Neural cell (in vitro differentiated cells): ENCODE results near the gene RILP.

Source experiments
- EZH2 ChIP-seq: fragments of 200-600, 300-800 bp; shearing (Covaris generic), sonication (generic); IDR thresholded peaks from 2 replicates; pipeline ENCODE4 v1.6.1; 2014; ENCODE audit warnings: antibody characterized with exemption, low read length, borderline replicate concordance, mild to moderate bottlenecking; ENCODE audit not compliant: insufficient read depth, poor library complexity, severe bottlenecking
- TF ChIP-seq, protein P1 (sequence below): fragments of 450-650 bp; IDR thresholded peaks from 2 replicates; pipeline ENCODE4 v1.5.1; 2014; ENCODE audit warnings: antibody characterized with exemption, mild to moderate bottlenecking, moderate library complexity; ENCODE audit not compliant: poor library complexity, severe bottlenecking

DNA sequence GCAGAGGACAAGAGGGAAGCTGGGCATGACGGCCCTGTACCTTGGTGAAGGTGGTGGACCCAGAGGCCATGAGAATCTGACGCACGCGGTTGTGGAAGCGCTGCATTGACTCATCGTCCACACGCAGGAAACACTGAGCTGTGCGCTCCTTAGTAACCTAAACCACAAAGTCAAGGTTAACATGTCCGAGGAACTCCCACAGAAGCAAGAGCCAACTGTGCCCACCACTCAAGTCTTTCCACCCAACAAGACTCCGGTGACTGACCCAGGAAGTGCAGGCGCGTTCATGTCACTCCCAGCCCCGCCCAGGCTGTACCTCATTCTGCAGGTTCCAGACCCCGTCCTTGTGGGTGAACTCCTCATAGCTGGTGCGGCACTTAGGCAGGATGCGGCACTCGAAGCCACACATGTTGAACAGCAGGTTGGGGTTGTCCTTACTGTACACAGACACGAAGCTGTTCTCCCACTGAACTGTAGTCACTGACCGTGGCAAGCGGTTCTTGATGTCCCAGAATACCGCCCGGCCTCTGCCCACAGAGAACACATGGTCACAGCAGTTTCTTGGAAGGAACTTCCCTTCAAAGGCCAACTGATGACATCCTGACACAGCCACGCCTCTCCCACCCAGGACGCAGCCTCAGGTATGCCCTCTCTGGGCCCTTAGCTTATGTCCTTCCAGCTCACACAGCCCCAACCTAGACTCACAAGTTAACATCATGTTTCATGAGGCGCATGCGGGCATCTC is 23.5 kb upstream of the RILP start:
- TF ChIP-seq, protein P1, sequence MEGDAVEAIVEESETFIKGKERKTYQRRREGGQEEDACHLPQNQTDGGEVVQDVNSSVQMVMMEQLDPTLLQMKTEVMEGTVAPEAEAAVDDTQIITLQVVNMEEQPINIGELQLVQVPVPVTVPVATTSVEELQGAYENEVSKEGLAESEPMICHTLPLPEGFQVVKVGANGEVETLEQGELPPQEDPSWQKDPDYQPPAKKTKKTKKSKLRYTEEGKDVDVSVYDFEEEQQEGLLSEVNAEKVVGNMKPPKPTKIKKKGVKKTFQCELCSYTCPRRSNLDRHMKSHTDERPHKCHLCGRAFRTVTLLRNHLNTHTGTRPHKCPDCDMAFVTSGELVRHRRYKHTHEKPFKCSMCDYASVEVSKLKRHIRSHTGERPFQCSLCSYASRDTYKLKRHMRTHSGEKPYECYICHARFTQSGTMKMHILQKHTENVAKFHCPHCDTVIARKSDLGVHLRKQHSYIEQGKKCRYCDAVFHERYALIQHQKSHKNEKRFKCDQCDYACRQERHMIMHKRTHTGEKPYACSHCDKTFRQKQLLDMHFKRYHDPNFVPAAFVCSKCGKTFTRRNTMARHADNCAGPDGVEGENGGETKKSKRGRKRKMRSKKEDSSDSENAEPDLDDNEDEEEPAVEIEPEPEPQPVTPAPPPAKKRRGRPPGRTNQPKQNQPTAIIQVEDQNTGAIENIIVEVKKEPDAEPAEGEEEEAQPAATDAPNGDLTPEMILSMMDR = no peak
- TF ChIP-seq EZH2 = no peak
